Endodermal cell (in vitro differentiated cells): ENCODE measurements around the gene GNMT. TPM values are rescaled to one million over a fixed set of nuclear protein-coding genes. Genes with fewer than 3 reads are reported as not detected.

Experiments used
- DNase-seq: peaks from one replicate; pipeline ENCODE4 v3.0.0-alpha.2; 2017
- H3K27ac ChIP-seq: 2 replicates; pipeline ENCODE4 v1.5.1; 2013; ENCODE audit warnings: mild to moderate bottlenecking, low read depth, low read length, moderate library complexity
- H3K27me3 ChIP-seq: 2 replicates; pipeline ENCODE4 v1.6.1; 2013; ENCODE audit warnings: mild to moderate bottlenecking, low read length, moderate library complexity; ENCODE audit not compliant: insufficient read depth, control insufficient read depth, poor library complexity, severe bottlenecking
- H3K36me3 ChIP-seq: 2 replicates; pipeline ENCODE4 v1.7.0; 2013; ENCODE audit warnings: mild to moderate bottlenecking, low read length, moderate library complexity; ENCODE audit not compliant: control insufficient read depth, insufficient read depth
- H3K4me1 ChIP-seq: one replicate; pipeline ENCODE4 v1.7.0; 2013; ENCODE audit warnings: low read length; ENCODE audit not compliant: control insufficient read depth, insufficient read depth
- H3K4me3 ChIP-seq: 2 replicates; pipeline ENCODE4 v1.5.1; 2013; ENCODE audit warnings: mild to moderate bottlenecking, low read length, moderate library complexity
- H3K9ac ChIP-seq: 2 replicates; pipeline ENCODE4 v1.6.1; 2013; ENCODE audit warnings: mild to moderate bottlenecking, low read length, moderate library complexity; ENCODE audit not compliant: poor library complexity, severe bottlenecking; ENCODE audit errors: extremely low read depth
- H3K9me3 ChIP-seq: 2 replicates; pipeline ENCODE4 v1.6.1; 2013; ENCODE audit warnings: mild to moderate bottlenecking, low read length, moderate library complexity; ENCODE audit not compliant: control insufficient read depth
- H3K27ac Mint-ChIP-seq: 2 replicates; pipeline ENCODE4 v1.8.0; 2020; ENCODE audit warnings: mixed read lengths
- H3K27me3 Mint-ChIP-seq: 2 replicates; pipeline ENCODE4 v1.8.0; 2021; ENCODE audit warnings: mild to moderate bottlenecking, mixed read lengths; ENCODE audit not compliant: insufficient read depth
- H3K36me3 Mint-ChIP-seq: 2 replicates; pipeline ENCODE4 v1.8.0; 2020; ENCODE audit warnings: low read depth, mixed read lengths
- H3K4me1 Mint-ChIP-seq: 2 replicates; pipeline ENCODE4 v1.8.0; 2020; ENCODE audit warnings: mixed read lengths
- H3K4me3 Mint-ChIP-seq: 2 replicates; pipeline ENCODE4 v1.8.0; 2020; ENCODE audit warnings: mild to moderate bottlenecking, moderate library complexity, mixed read lengths
- H3K9me3 Mint-ChIP-seq: 2 replicates; pipeline ENCODE4 v1.8.0; 2020; ENCODE audit warnings: mild to moderate bottlenecking, mixed read lengths
- CTCF ChIP-seq: fragments of 200-600 bp; sonication (generic); conservative IDR thresholded peaks from 2 replicates; pipeline ENCODE4 v1.5.0; 2021; ENCODE audit warnings: antibody characterized with exemption, mild to moderate bottlenecking
- WGBS, 2 experiments: methylation state at CpG; one replicate each; pipeline versions ENCODE4 v1.1.5 to v1.1.7; 2013; ENCODE audit warnings: missing lambda C conversion rate in 2 of 2, mixed read lengths in 1 of 2; ENCODE audit not compliant: insufficient coverage in 1 of 2, insufficient read length in 1 of 2; 5-methylcytosine and 5-hydroxymethylcytosine counted together
- total RNA-seq, 2 donors: library from RNA; stranded (reverse); fragmentation: NEBNext Ultra II Directional in 1 of 2; extraction: Animal tissue kit (Norgen Biotek cat#: 25700) in 1 of 2; gene quantifications; 2 replicates in 1 of 2; 3 replicates in 1 of 2; pipeline ENCODE4 v1.2.1, GENCODE V29; 2021

GNMT gene
- total RNA-seq, 2 donors from 2014 or later, result 0.75 to 0.84 TPM

GRCh38 chr6:42938428-42938796 lies 22.1 kb upstream of the GNMT start:
- no peak for DNase-seq
- no peak overlapping the region for H3K27ac ChIP-seq
- H3K27me3 Mint-ChIP-seq, result no peaks in the 10 kb centered on the region
- no peaks in the 10 kb centered on the region for H3K4me1 Mint-ChIP-seq
- no peaks in the 10 kb centered on the region for H3K9me3 ChIP-seq
- no peak overlapping the region for H3K27ac Mint-ChIP-seq
- no peaks in the 10 kb centered on the region for H3K4me1 ChIP-seq
- H3K9me3 Mint-ChIP-seq, result no peaks in the 10 kb centered on the region
- no peak overlapping the region for H3K9ac ChIP-seq
- H3K4me3 ChIP-seq, result no peak overlapping the region
- peaks cover 64% of the 10 kb centered on the region for H3K36me3 ChIP-seq
- no peak for TF ChIP-seq CTCF
- no peaks in the 10 kb centered on the region for H3K27me3 ChIP-seq
- no peak overlapping the region for H3K4me3 Mint-ChIP-seq
- peaks cover 60% of the 10 kb centered on the region for H3K36me3 Mint-ChIP-seq
- 90 to 95% methylated on average over 2 to 5 of the region's 5 CpGs for WGBS, 2 experiments

DNA sequence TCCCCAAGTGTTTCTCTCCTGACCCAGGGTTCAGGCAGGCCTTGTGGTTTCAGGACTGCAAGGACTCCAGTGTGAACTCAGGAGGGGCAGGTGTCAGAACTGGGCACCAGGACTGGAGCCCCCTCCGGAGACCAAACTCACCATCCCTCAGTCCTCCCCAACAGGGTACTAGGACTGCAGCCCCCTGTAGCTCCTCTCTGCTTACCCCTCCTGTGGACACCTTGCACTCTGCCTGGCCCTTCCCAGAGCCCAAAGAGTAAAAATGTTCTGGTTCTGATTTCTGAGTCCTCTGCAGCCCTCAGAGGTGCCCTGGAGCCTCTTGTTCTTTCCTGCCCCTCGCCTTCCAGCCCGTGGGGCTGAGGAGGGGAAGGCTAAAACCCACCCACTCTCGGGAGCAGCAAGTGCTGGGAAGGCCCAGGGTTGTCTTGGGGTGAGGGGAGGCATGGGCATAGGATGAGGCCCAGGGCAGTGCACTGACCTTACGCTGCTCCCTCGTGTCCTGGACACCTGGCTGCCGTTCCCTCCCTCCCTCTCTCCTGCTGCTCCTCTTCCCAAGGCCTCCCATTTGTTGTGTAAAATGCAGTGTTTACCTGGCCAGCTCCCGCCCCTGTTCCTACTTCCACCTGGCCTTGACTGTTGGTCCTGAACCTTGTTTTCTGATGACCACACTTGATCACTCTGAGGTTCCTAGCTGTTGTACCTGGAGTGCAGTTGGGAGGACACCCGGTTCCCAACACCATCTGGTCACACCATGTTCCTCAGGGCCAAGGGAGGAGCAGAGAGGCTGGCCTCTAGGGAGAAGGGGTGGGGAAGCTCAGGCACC lies 21.4 kb upstream of the GNMT start:
- Mint-ChIP-seq H3K27ac (no peak overlapping the region), H3K9me3 (no peaks in the 10 kb centered on the region), H3K4me1 (no peaks in the 10 kb centered on the region), H3K27me3 (no peaks in the 10 kb centered on the region), H3K36me3 (peaks cover 63% of the 10 kb centered on the region), H3K4me3 (no peak overlapping the region)
- WGBS, 2 experiments, result 90 to 92% methylated on average over 9 of the region's 9 CpGs
- no peak overlapping the region for H3K9ac ChIP-seq
- H3K27me3 ChIP-seq, result no peaks in the 10 kb centered on the region
- no peaks in the 10 kb centered on the region for H3K4me1 ChIP-seq
- H3K9me3 ChIP-seq, result no peaks in the 10 kb centered on the region
- peaks cover 63% of the 10 kb centered on the region for H3K36me3 ChIP-seq
- no peak for DNase-seq
- no peak for TF ChIP-seq CTCF
- no peak overlapping the region for H3K4me3 ChIP-seq
- no peak overlapping the region for H3K27ac ChIP-seq

DNA sequence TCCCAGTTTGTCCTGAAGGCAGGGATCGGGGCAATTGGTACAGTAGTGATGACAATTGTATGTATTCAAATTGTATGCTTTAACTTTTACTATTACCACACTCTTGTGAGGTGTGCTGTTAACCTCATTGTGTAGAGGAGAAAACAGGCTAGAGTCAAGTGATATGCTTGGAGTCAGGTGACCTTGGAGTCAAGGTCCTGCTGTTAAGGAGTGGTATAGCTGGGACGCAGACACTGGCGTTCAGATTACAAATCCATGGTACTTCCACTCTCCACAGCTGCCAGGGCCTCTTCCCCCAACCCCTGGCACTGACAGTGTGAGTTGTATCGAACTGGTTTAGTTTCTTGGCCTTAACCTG lies 20.8 kb upstream of the GNMT start:
- Mint-ChIP-seq H3K36me3 (peaks cover 63% of the 10 kb centered on the region), H3K4me1 (no peaks in the 10 kb centered on the region), H3K27me3 (no peaks in the 10 kb centered on the region), H3K27ac (no peak overlapping the region), H3K4me3 (no peak overlapping the region), H3K9me3 (no peaks in the 10 kb centered on the region)
- 95% methylated on average over 4 of the region's 4 CpGs; no CpG with 5 or more reads in 1 of the 2 experiments for WGBS, 2 experiments
- Histone ChIP-seq H3K27ac (no peak overlapping the region), H3K4me3 (no peak overlapping the region), H3K9me3 (no peaks in the 10 kb centered on the region), H3K4me1 (no peaks in the 10 kb centered on the region), H3K27me3 (no peaks in the 10 kb centered on the region), H3K9ac (no peak overlapping the region), H3K36me3 (peaks cover 58% of the 10 kb centered on the region)
- no peak for TF ChIP-seq CTCF
- DNase-seq, result no peak
